CMK (cell line): Measurements from ENCODE around the gene KIF7.

Experiments
- DNase-seq: peaks from one replicate; pipeline ENCODE4 v3.0.0-alpha.2; 2010; ENCODE audit warnings: low read depth

The KIF7 gene

GRCh38 chr15:89648106-89649012, 6.9 kb downstream of the KIF7 start:
- no peak for DNase-seq

- peak; percentile 49 for DNase-seq
Measured at GRCh38 chr15:89647191-89647851, 7.9 kb downstream of the KIF7 start.

GRCh38 chr15:89646416-89647141, 8.7 kb downstream of the KIF7 start:
- DNase-seq = no peak

- DNase-seq = no peak
Measured at GRCh38 chr15:89645680-89646079, 9.6 kb downstream of the KIF7 start.

GRCh38 chr15:89642106-89642505, 13.2 kb downstream of the KIF7 start:
- no peak for DNase-seq

GRCh38 chr15:89641053-89641452, 14.2 kb downstream of the KIF7 start:
- no peak for DNase-seq

- no peak for DNase-seq
Measured at GRCh38 chr15:89640245-89640644, 15.0 kb downstream of the KIF7 start.

GRCh38 chr15:89633585-89633984, 21.7 kb downstream of the KIF7 start:
- no peak for DNase-seq

GRCh38 chr15:89632563-89633430, 22.5 kb downstream of the KIF7 start:
- no peak for DNase-seq

GRCh38 chr15:89631902-89632264, 23.4 kb downstream of the KIF7 start:
- DNase-seq = no peak

GRCh38 chr15:89630974-89631901, 24.0 kb downstream of the KIF7 start:
- no peak for DNase-seq

- no peak for DNase-seq
Measured at GRCh38 chr15:89630260-89630659, 25.0 kb downstream of the KIF7 start.

GRCh38 chr15:89629829-89630228, 25.4 kb downstream of the KIF7 start:
- no peak for DNase-seq

GRCh38 chr15:89628806-89629715, 26.2 kb downstream of the KIF7 start:
- no peak for DNase-seq

GRCh38 chr15:89628301-89628700, 27.0 kb downstream of the KIF7 start:
- no peak for DNase-seq

- DNase-seq = no peak
Measured at GRCh38 chr15:89627256-89627970, 27.9 kb downstream of the KIF7 start.

GRCh38 chr15:89625716-89626115, 29.6 kb downstream of the KIF7 start:
- no peak for DNase-seq

- no peak for DNase-seq
Measured at GRCh38 chr15:89623165-89623564, 32.1 kb downstream of the KIF7 start.

GRCh38 chr15:89621547-89621946, 33.7 kb downstream of the KIF7 start:
- DNase-seq = no peak
